Measurements from ENCODE around the gene MRC2.

- TF ChIP-seq CTCF (IDR thresholded peaks at IDR 0.05; ENCODE audit: poor library complexity) (no peak), EZH2phosphoT487 (IDR thresholded peaks at IDR 0.05; ENCODE audit: low read depth, severe bottlenecking, unreplicated experiment) (no peak), EZH2 (IDR thresholded peaks at IDR 0.05; ENCODE audit: borderline replicate concordance) (no peak)
These were observed 13.3 kb upstream of the MRC2 start for GRCh38 chr17:62614142-62614541.

Data from hepatocyte (in vitro differentiated cells).